Measurements from ENCODE around the gene CNOT6.
"Not testable (repeated sequence)": the region's sequence is repeated elsewhere in the genome, so short reads cannot be mapped to it uniquely, and the experiment has no call there.

CNOT6 gene

GRCh38 chr5:180521591-180521990, 27.4 kb downstream of the CNOT6 start:
- FAIRE-seq = no peak

- FAIRE-seq = no peak
Observed at GRCh38 chr5:180522330-180522729, 28.2 kb downstream of the CNOT6 start.

GRCh38 chr5:180523629-180524466, 29.7 kb downstream of the CNOT6 start:
- no peak for FAIRE-seq

- no peak for FAIRE-seq
Observed at GRCh38 chr5:180525399-180525798, 31.2 kb downstream of the CNOT6 start.

- no peak for FAIRE-seq
Observed at GRCh38 chr5:180526269-180526668, 32.1 kb downstream of the CNOT6 start.

GRCh38 chr5:180527659-180528058, 33.5 kb downstream of the CNOT6 start:
- no peak for FAIRE-seq

GRCh38 chr5:180531036-180531585, 36.9 kb downstream of the CNOT6 start:
- not testable (repeated sequence) for FAIRE-seq

GRCh38 chr5:180532268-180532667, 38.1 kb downstream of the CNOT6 start:
- FAIRE-seq = no peak

- FAIRE-seq = no peak
Observed at GRCh38 chr5:180533845-180534244, 39.7 kb downstream of the CNOT6 start.

GRCh38 chr5:180535573-180535972, 41.4 kb downstream of the CNOT6 start:
- FAIRE-seq = no peak

GRCh38 chr5:180540050-180540694, 46.0 kb downstream of the CNOT6 start:
- FAIRE-seq = no peak

- FAIRE-seq = no peak
Observed at GRCh38 chr5:180541710-180542109, 47.5 kb downstream of the CNOT6 start.

GRCh38 chr5:180545248-180545647, 51.1 kb downstream of the CNOT6 start:
- no peak for FAIRE-seq

- no peak for FAIRE-seq
Observed at GRCh38 chr5:180548563-180548962, 54.4 kb downstream of the CNOT6 start.

GRCh38 chr5:180553530-180553929, 59.4 kb downstream of the CNOT6 start:
- no peak for FAIRE-seq

- FAIRE-seq = no peak
Observed at GRCh38 chr5:180555168-180555921, 61.2 kb downstream of the CNOT6 start.

- FAIRE-seq = no peak
Observed at GRCh38 chr5:180557217-180557809, 63.1 kb downstream of the CNOT6 start.

- no peak for FAIRE-seq
Observed at GRCh38 chr5:180558232-180558631, 64.1 kb downstream of the CNOT6 start.

- FAIRE-seq = no peak
Observed at GRCh38 chr5:180563994-180564393, 69.8 kb downstream of the CNOT6 start.

GRCh38 chr5:180568914-180569313, 74.7 kb downstream of the CNOT6 start:
- FAIRE-seq = no peak

- FAIRE-seq = no peak
Observed at GRCh38 chr5:180575571-180575970, 81.4 kb downstream of the CNOT6 start.

GRCh38 chr5:180580681-180581080, 86.5 kb downstream of the CNOT6 start:
- FAIRE-seq = no peak

GRCh38 chr5:180583738-180584137, 89.6 kb downstream of the CNOT6 start:
- FAIRE-seq = no peak
